ENCODE data around the gene SLC2A9.

The SLC2A9 gene

GRCh38 chr4:10018818-10019461 is 2.4 kb downstream of the SLC2A9 start:
- DNase-seq: peak; percentile 95

GRCh38 chr4:10017037-10017893 is 4.0 kb downstream of the SLC2A9 start:
- no peak for DNase-seq

- DNase-seq: no peak
These were observed 5.1 kb downstream of the SLC2A9 start for GRCh38 chr4:10016169-10016568.

GRCh38 chr4:10015140-10015753 is 6.0 kb downstream of the SLC2A9 start:
- DNase-seq: no peak

GRCh38 chr4:10013722-10014121 is 7.6 kb downstream of the SLC2A9 start:
- DNase-seq: peak; percentile 34

- no peak for DNase-seq
These were observed 9.4 kb downstream of the SLC2A9 start for GRCh38 chr4:10011885-10012284.

- no peak for DNase-seq
These were observed 10.0 kb downstream of the SLC2A9 start for GRCh38 chr4:10011277-10011676.

GRCh38 chr4:10009861-10010500 is 11.3 kb downstream of the SLC2A9 start:
- no peak for DNase-seq

GRCh38 chr4:10008609-10009005 is 12.7 kb downstream of the SLC2A9 start:
- no peak for DNase-seq

- DNase-seq: no peak
These were observed 13.3 kb downstream of the SLC2A9 start for GRCh38 chr4:10007793-10008608.

GRCh38 chr4:10007436-10007740 is 13.9 kb downstream of the SLC2A9 start:
- DNase-seq: no peak

- no peak for DNase-seq
These were observed 14.5 kb downstream of the SLC2A9 start for GRCh38 chr4:10006601-10007435.

GRCh38 chr4:10006231-10006600 is 15.1 kb downstream of the SLC2A9 start:
- DNase-seq: no peak

- no peak for DNase-seq
These were observed 15.7 kb downstream of the SLC2A9 start for GRCh38 chr4:10005632-10006031.

- no peak for DNase-seq
These were observed 17.6 kb downstream of the SLC2A9 start for GRCh38 chr4:10003666-10004065.

- no peak for DNase-seq
These were observed 19.0 kb downstream of the SLC2A9 start for GRCh38 chr4:10002278-10002677.

- no peak for DNase-seq
These were observed 19.5 kb downstream of the SLC2A9 start for GRCh38 chr4:10001757-10002156.

- no peak for DNase-seq
These were observed 21.2 kb downstream of the SLC2A9 start for GRCh38 chr4:9999956-10000561.

GRCh38 chr4:9997886-9998285 is 23.4 kb downstream of the SLC2A9 start:
- DNase-seq: no peak

GRCh38 chr4:9996319-9997110 is 24.8 kb downstream of the SLC2A9 start:
- no peak for DNase-seq
